Fibroblast of lung (primary cell): ENCODE results near the gene CALU.

ENCODE experiments used
- EZH2 ChIP-seq: IDR thresholded peaks from 2 replicates; pipeline ENCODE4 v1.5.1; 2012; ENCODE audit warnings: low read length, control low read depth, mild to moderate bottlenecking; ENCODE audit errors: missing control alignments
- TF ChIP-seq, protein P1 (sequence below), 2 donors: IDR thresholded peaks in 1 of 2; conservative IDR thresholded peaks in 1 of 2; 1 replicate in 1 of 2; 2 replicates in 1 of 2; pipeline ENCODE4 v1.5.1; 2011 to 2012; ENCODE audit warnings: low read length in 2 of 2, control low read depth in 1 of 2, inconsistent platforms in 1 of 2, low read depth in 1 of 2, mild to moderate bottlenecking in 1 of 2

DNA sequence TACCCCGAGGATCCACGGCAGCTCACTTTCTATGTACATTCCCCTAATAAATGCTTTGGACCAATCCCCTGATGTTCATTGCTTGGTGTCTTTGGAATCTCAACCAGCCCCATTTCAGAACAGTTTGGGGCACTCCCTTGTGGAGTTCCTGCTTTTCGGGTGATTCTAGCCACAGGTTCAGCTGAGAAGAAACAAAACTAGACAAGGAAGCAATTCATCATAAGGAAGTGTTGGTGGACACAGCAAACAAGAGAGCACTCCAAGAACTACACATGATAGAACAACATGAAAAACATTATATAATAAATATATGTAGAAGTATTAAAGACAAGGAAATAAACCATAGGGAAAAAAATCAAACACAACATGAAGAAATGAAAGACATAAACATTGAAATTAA lies 46.6 kb downstream of the CALU start:
- TF ChIP-seq, protein P1, sequence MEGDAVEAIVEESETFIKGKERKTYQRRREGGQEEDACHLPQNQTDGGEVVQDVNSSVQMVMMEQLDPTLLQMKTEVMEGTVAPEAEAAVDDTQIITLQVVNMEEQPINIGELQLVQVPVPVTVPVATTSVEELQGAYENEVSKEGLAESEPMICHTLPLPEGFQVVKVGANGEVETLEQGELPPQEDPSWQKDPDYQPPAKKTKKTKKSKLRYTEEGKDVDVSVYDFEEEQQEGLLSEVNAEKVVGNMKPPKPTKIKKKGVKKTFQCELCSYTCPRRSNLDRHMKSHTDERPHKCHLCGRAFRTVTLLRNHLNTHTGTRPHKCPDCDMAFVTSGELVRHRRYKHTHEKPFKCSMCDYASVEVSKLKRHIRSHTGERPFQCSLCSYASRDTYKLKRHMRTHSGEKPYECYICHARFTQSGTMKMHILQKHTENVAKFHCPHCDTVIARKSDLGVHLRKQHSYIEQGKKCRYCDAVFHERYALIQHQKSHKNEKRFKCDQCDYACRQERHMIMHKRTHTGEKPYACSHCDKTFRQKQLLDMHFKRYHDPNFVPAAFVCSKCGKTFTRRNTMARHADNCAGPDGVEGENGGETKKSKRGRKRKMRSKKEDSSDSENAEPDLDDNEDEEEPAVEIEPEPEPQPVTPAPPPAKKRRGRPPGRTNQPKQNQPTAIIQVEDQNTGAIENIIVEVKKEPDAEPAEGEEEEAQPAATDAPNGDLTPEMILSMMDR (conservative IDR thresholded peaks at IDR 0.05 in 1 of 2, IDR thresholded peaks at IDR 0.05 in 1 of 2; ENCODE audit: low read depth in 1 of 2, low read length in 2 of 2): no peak
- TF ChIP-seq EZH2: no peak
